Colon (tissue), 2 donors: ENCODE data around the gene EPHB2.

Source experiments
- FAIRE-seq: peaks from 2 replicates; lab custom pipeline; 2012; peaks lifted over from hg19 to GRCh38; lab: Jason Lieb, UNC
- donor health status: control.
- donor health status: control.

The EPHB2 gene

GRCh38 chr1:22953057-22953739 lies 242.6 kb downstream of the EPHB2 start:
- FAIRE-seq, result no peak

GRCh38 chr1:22953740-22954141 lies 243.1 kb downstream of the EPHB2 start:
- no peak for FAIRE-seq

GRCh38 chr1:22955146-22955545 lies 244.5 kb downstream of the EPHB2 start:
- no peak for FAIRE-seq

- FAIRE-seq, result no peak
These were observed 246.4 kb downstream of the EPHB2 start for GRCh38 chr1:22957066-22957465.

- FAIRE-seq, result no peak
These were observed 247.9 kb downstream of the EPHB2 start for GRCh38 chr1:22958556-22958955.

GRCh38 chr1:22959545-22960360 lies 249.1 kb downstream of the EPHB2 start:
- no peak for FAIRE-seq

GRCh38 chr1:22962558-22962957 lies 251.9 kb downstream of the EPHB2 start:
- no peak for FAIRE-seq

GRCh38 chr1:22963044-22963677 lies 252.5 kb downstream of the EPHB2 start:
- FAIRE-seq, result no peak

- no peak for FAIRE-seq
These were observed 255.7 kb downstream of the EPHB2 start for GRCh38 chr1:22966309-22966708.

- no peak for FAIRE-seq
These were observed 257.2 kb downstream of the EPHB2 start for GRCh38 chr1:22967833-22968232.

- FAIRE-seq, result no peak
These were observed 258.7 kb downstream of the EPHB2 start for GRCh38 chr1:22969304-22969709.

GRCh38 chr1:22970096-22970495 lies 259.5 kb downstream of the EPHB2 start:
- no peak for FAIRE-seq
